Limb (tissue), 2 donors: ENCODE results near the gene BAZ1B.
"Not testable (repeated sequence)": the region's sequence is repeated elsewhere in the genome, so short reads cannot be mapped to it uniquely, and the experiment has no call there.

Experiments
- DNase-seq, 2 donors: peaks; one replicate each; pipeline ENCODE4 v3.0.0-alpha.2; 2016; ENCODE audit errors: extremely low spot score in 2 of 2

The BAZ1B gene

DNA sequence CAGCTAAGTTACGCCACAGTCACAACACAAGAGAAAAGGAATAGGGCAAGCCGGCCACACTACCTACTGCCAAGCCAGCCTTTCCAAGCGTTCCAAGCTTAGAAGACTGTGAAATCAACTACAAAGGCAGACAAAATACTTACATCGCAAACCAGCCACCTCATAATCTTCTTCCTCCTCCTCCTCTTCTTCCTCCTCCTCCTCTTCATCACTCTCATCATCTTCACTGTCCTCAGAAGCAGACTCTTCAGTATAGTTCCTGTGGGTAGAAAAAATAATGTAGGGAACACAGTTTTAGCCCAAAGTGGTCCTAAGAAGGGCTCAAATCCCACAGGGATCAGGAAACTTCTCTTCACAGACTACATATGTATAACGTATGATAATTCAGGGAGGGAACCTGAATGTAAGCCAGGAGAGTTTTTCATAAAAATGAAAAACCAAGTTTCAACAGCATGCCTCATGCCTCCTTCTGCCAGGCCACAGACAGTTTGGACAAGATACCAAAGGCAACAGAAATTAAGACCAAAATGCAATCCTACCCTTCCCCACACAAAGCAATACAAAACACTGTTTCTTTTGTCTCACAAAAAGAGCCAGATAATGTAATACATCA lies 74.9 kb downstream of the BAZ1B start:
- DNase-seq = no peak

- no peak for DNase-seq
Observed at GRCh38 chr7:73446682-73447081, 75.4 kb downstream of the BAZ1B start.

- peak; percentile 51 to 56 for DNase-seq
Observed at GRCh38 chr7:73443548-73444255, 78.4 kb downstream of the BAZ1B start.

- DNase-seq = no peak
Observed at GRCh38 chr7:73442903-73443500, 79.1 kb downstream of the BAZ1B start.

- DNase-seq = no peak
Observed at GRCh38 chr7:73442222-73442902, 79.7 kb downstream of the BAZ1B start.

GRCh38 chr7:73439410-73439704 lies 82.7 kb downstream of the BAZ1B start:
- DNase-seq = no peak

GRCh38 chr7:73438547-73439409 lies 83.3 kb downstream of the BAZ1B start:
- DNase-seq = no peak

- DNase-seq = no peak
Observed at GRCh38 chr7:73437621-73438416, 84.3 kb downstream of the BAZ1B start.

- no peak for DNase-seq
Observed at GRCh38 chr7:73437091-73437490, 85.0 kb downstream of the BAZ1B start.

GRCh38 chr7:73436031-73436929 lies 85.8 kb downstream of the BAZ1B start:
- DNase-seq = peak in 1 of 2 donors; percentile 55

- DNase-seq = peak in 1 of 2 donors; percentile 54
Observed at GRCh38 chr7:73435471-73436009, 86.6 kb downstream of the BAZ1B start.

DNA sequence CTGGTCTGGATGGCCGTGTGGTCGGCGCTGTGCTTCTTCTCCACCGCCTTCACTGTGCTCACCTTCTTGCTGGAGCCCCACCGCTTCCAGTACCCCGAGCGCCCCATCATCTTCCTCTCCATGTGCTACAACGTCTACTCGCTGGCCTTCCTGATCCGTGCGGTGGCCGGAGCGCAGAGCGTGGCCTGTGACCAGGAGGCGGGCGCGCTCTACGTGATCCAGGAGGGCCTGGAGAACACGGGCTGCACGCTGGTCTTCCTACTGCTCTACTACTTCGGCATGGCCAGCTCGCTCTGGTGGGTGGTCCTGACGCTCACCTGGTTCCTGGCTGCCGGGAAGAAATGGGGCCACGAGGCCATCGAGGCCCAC lies 87.4 kb downstream of the BAZ1B start:
- DNase-seq = no peak

- DNase-seq = no peak
Observed at GRCh38 chr7:73433924-73434700, 88.0 kb downstream of the BAZ1B start.

DNA sequence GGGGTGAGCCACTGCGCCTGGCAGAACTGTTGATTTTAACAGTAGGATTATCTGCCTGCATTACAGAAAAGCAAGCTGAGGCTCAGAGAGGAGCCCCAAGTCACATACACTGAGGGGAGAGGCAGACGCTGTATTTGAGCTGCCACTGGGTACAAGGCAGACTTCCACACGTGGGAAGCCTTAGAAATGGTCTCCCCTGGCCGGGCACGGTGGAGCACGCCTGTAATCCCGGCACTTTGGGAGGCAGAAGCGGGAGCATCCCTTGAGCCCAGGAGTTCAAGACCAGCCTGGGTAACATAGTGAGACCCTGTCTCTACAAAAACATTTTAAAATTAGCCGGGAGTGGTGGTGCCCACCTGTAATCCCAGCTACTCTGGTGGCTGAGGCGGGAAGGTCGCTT lies 89.4 kb downstream of the BAZ1B start:
- DNase-seq = no peak

DNA sequence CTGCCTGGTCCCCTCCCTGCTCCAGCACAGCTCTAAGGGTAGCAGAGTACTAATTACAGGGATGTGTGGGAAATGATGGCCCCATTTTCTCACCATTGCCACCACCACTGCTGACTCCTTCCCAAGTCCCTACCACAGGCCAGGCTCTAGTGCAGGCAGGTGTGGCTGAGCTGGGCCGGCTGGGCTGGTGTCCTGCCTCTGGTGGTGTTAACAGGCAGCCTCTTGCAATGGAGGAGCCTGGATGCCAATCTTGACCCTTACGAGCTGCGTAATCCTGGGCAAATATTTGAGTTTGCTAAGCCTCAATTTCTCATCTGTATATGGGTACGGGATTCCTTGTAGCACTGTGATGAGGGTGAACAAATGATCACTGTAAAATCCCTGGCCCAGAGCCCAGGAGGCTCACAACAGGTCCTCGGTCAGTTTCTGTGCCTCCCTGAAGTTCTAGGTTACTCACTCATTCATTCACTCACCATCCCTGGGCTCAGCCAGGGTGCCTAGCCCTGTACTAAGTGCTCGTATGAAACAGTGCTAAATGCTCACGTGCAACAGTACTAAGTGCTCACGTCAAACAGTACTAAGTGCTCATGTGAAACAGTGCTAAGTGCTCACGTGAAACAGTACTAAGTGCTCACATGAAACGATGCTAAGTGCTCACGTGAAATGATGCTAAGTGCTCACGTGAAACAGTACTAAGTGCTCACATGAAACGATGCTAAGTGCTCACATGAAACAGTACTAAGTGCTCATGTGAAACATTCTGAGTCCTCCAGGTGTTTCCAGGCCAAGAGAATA lies 90.9 kb downstream of the BAZ1B start:
- DNase-seq = no peak

GRCh38 chr7:73430540-73430939 lies 91.6 kb downstream of the BAZ1B start:
- not testable (repeated sequence) for DNase-seq

DNA sequence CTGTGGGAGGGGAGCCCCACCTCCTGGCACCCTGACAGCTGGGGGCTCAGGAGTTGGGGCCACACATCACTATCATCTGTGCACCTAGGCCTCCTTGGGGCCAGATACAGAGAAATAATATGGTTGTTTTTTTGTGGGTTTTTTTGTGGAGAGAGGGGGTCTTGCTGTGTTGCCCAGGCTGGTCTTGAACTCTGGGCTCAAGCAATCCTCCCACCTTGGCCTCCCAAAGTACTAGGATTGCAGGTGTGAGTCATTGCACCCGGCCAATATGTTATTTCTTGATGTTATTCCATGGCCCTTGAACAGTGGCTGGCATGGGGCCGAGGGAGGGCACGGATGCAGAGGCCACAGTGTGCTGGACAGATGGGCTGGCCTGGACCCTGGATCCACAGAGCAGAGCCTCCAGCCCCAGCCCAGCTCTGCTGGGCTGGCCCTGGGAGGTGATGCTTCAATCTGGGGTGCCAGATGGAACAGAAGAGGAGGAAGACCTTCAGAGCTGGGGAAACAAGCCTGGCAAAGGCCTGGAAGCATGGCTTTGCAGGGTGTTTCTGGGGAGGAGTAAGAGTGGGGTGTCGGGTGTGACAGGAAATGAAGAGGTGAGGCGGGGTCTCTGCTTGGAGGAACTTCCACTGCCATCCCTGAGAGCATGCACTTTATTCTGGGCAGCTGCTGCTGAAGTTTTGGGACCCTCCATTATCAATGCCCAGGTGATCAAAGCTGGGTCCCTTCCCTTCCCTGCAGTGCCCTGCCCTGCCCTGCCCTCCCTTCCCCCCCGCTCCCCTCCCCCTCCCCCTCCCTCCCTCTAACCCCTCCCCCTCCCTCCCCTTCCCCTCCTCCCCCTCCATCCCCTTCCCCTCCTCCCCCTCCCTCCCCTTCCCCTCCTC lies 92.2 kb downstream of the BAZ1B start:
- no peak for DNase-seq
